ENCODE data around the gene MAGEB4. TPM values are rescaled to one million over a fixed set of nuclear protein-coding genes. Genes with fewer than 3 reads are reported as not detected.

The MAGEB4 gene
- total RNA-seq, 4 donors from 2014 or later, result not detected

GRCh38 chrX:30261012-30261411 lies 19.2 kb downstream of the MAGEB4 start:
- Histone ChIP-seq H3K9me3 (no peaks in the 10 kb centered on the region), H3K27me3 (no peaks in the 10 kb centered on the region), H3K36me3 (no peaks in the 10 kb centered on the region), H3K4me1 (no peaks in the 10 kb centered on the region), H3K27ac (no peak overlapping the region), H3K4me3 (no peak overlapping the region)
- TF ChIP-seq POLR2AphosphoS5 (IDR thresholded peaks at IDR 0.05), result no peak
- TF ChIP-seq CTCF (IDR thresholded peaks at IDR 0.05), result no peak
- no peak for TF ChIP-seq EP300 (IDR thresholded peaks at IDR 0.05)
- no peak for DNase-seq (ENCODE audit: low spot score in 2 of 2)

GRCh38 chrX:30262763-30263162 lies 21.0 kb downstream of the MAGEB4 start:
- H3K36me3 ChIP-seq, result no peaks in the 10 kb centered on the region
- H3K27ac ChIP-seq, result no peak overlapping the region
- H3K4me3 ChIP-seq, result no peak overlapping the region
- no peaks in the 10 kb centered on the region for H3K9me3 ChIP-seq
- TF ChIP-seq POLR2A (IDR thresholded peaks at IDR 0.05), result no peak
- TF ChIP-seq EP300 (IDR thresholded peaks at IDR 0.05), result no peak
- TF ChIP-seq CTCF (IDR thresholded peaks at IDR 0.05), result no peak
- no peak for TF ChIP-seq POLR2AphosphoS5 (IDR thresholded peaks at IDR 0.05)
- WGBS, result 80% methylated on average over 1 of the region's 1 CpG
- no peak for DNase-seq (ENCODE audit: low spot score in 2 of 2)
- no peaks in the 10 kb centered on the region for H3K4me1 ChIP-seq
- H3K27me3 ChIP-seq, result no peaks in the 10 kb centered on the region

- WGBS, result 81% methylated on average over 3 of the region's 3 CpGs
- Histone ChIP-seq H3K36me3 (no peaks in the 10 kb centered on the region), H3K4me1 (no peaks in the 10 kb centered on the region), H3K27ac (no peak overlapping the region), H3K9me3 (no peaks in the 10 kb centered on the region), H3K4me3 (no peak overlapping the region), H3K27me3 (no peaks in the 10 kb centered on the region)
- no peak for DNase-seq (ENCODE audit: low spot score in 2 of 2)
- no peak for TF ChIP-seq POLR2AphosphoS5 (IDR thresholded peaks at IDR 0.05)
Measured at GRCh38 chrX:30270639-30271038, 28.8 kb downstream of the MAGEB4 start.

- no peak for DNase-seq (ENCODE audit: low spot score in 2 of 2)
- no peaks in the 10 kb centered on the region for H3K4me1 ChIP-seq
Measured at GRCh38 chrX:30275498-30275897, 33.7 kb downstream of the MAGEB4 start.

GRCh38 chrX:30278365-30278764 lies 36.6 kb downstream of the MAGEB4 start:
- Histone ChIP-seq H3K4me1 (no peaks in the 10 kb centered on the region), H3K9me3 (no peaks in the 10 kb centered on the region), H3K4me3 (no peak overlapping the region), H3K27ac (no peak overlapping the region), H3K27me3 (no peaks in the 10 kb centered on the region), H3K36me3 (no peaks in the 10 kb centered on the region)
- 29% methylated on average over 1 of the region's 1 CpG for WGBS
- DNase-seq (ENCODE audit: low spot score in 2 of 2), result no peak
- TF ChIP-seq POLR2A (IDR thresholded peaks at IDR 0.05) (no peak), EP300 (IDR thresholded peaks at IDR 0.05) (no peak), CTCF (IDR thresholded peaks at IDR 0.05) (no peak), POLR2AphosphoS5 (IDR thresholded peaks at IDR 0.05) (no peak)

More at GRCh38 chrX:30275498-30275897, 33.7 kb downstream of the MAGEB4 start:
- H3K9me3 ChIP-seq, result no peaks in the 10 kb centered on the region
- no peaks in the 10 kb centered on the region for H3K36me3 ChIP-seq
- TF ChIP-seq POLR2AphosphoS5 (IDR thresholded peaks at IDR 0.05), result no peak
- TF ChIP-seq CTCF (IDR thresholded peaks at IDR 0.05), result no peak
- no peak for TF ChIP-seq EP300 (IDR thresholded peaks at IDR 0.05)
- no peak for TF ChIP-seq POLR2A (IDR thresholded peaks at IDR 0.05)
- H3K4me3 ChIP-seq, result no peak overlapping the region
- H3K27ac ChIP-seq, result no peak overlapping the region
- WGBS, result 3% methylated on average over 1 of the region's 1 CpG
- no peaks in the 10 kb centered on the region for H3K27me3 ChIP-seq

- no peak for DNase-seq (ENCODE audit: low spot score in 2 of 2)
- TF ChIP-seq POLR2AphosphoS5 (IDR thresholded peaks at IDR 0.05), result no peak
- no peak for TF ChIP-seq CTCF (IDR thresholded peaks at IDR 0.05)
- Histone ChIP-seq H3K36me3 (no peaks in the 10 kb centered on the region), H3K4me3 (no peak overlapping the region), H3K4me1 (no peaks in the 10 kb centered on the region), H3K27me3 (no peaks in the 10 kb centered on the region), H3K27ac (no peak overlapping the region), H3K9me3 (no peaks in the 10 kb centered on the region)
- 73% methylated on average over 1 of the region's 1 CpG for WGBS
Measured at GRCh38 chrX:30280428-30280827, 38.6 kb downstream of the MAGEB4 start.

Data from suprapubic skin (tissue), 4 donors.